Breast epithelium (tissue), 4 donors: ENCODE measurements around the gene MMP19. TPM values are rescaled to one million over a fixed set of nuclear protein-coding genes. Genes with fewer than 3 reads are reported as not detected.

Source experiments
- DNase-seq, 2 donors: peaks; one replicate each; pipeline ENCODE4 v3.0.0-alpha.2; 2019; ENCODE audit warnings: low spot score in 2 of 2
- H3K27ac ChIP-seq, 2 donors: fragments of 200-600 bp; sonication (generic) in 1 of 2; one replicate each; pipeline ENCODE4 v1.5.1; 2016 to 2019; ENCODE audit warnings: mild to moderate bottlenecking in 1 of 2
- H3K27me3 ChIP-seq, 2 donors: fragments of 200-600 bp; sonication (generic) in 1 of 2; one replicate each; pipeline versions ENCODE4 v1.5.1 to v1.6.0; 2017 to 2019; ENCODE audit warnings: control low read depth in 1 of 2, mild to moderate bottlenecking in 1 of 2
- H3K36me3 ChIP-seq: fragments of 200-600 bp; one replicate; pipeline ENCODE4 v1.5.1; 2019
- H3K4me1 ChIP-seq, 2 donors: fragments of 200-600 bp; sonication (generic); one replicate each; pipeline ENCODE4 v1.5.1; 2016 to 2019; ENCODE audit warnings: control low read depth in 1 of 2
- H3K4me3 ChIP-seq, 3 donors: fragments of 200-600 bp; sonication (generic); 1 replicate in 2 of 3; 2 replicates in 1 of 3; pipeline ENCODE4 v1.5.1; 2016 to 2019; ENCODE audit warnings: mild to moderate bottlenecking in 3 of 3, moderate library complexity in 2 of 3
- H3K9me3 ChIP-seq, 2 donors: fragments of 200-600 bp; sonication (generic) in 1 of 2; one replicate each; pipeline ENCODE4 v1.5.1; 2016 to 2019; ENCODE audit warnings: control low read depth in 1 of 2
- POLR2A ChIP-seq: fragments of 450-650 bp; IDR thresholded peaks from one replicate; pipeline ENCODE4 v1.6.1; 2016; ENCODE audit warnings: antibody characterized with exemption, mild to moderate bottlenecking, moderate library complexity
- POLR2AphosphoS5 ChIP-seq, 3 donors: sonication (generic); formaldehyde crosslinking; IDR thresholded peaks; one replicate each; pipeline ENCODE4 v1.6.1; 2017; ENCODE audit warnings: antibody characterized with exemption in 3 of 3
- intact Hi-C: fragments of 100-400 bp; cut with DNase I; formaldehyde crosslinking; loops from one replicate; pipeline ENCODE4 v1.15.1; 2023; ENCODE audit warnings: low total_unique reads
- total RNA-seq, 3 donors: library from RNA; depleted of rRNA; stranded (reverse); fragments of >200 nt; gene quantifications; one replicate each; pipeline ENCODE4 v1.1.0, GENCODE V29; 2016
- TF ChIP-seq, protein P1 (sequence below), 3 donors: fragments of 450-650 bp; IDR thresholded peaks; one replicate each; pipeline ENCODE4 v1.5.1; 2016 to 2017; ENCODE audit warnings: antibody characterized with exemption in 3 of 3, mild to moderate bottlenecking in 3 of 3, moderate library complexity in 3 of 3

MMP19 gene
- total RNA-seq, 3 donors from 2014 or later, result 21.9 to 50.6 (median 47.9) TPM

DNA sequence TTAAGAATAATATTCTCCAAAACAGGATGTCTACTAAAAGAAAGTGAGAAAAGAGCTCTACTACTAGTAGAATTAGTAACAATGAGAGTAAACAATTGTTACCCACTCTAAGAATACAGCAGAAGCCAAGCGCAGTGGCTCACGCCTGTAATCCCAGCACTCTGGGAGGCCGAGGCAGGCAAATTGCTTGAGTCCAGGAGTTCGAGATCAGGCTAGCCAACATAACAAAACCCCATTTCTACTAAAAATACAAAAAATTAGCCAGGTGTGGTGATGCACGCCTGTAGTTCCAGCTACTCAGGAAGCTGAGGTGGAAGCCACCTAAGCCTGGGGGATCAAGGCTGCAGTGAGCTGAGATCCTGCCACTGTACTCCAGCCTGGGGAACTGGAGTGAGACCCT lies 18.0 kb downstream of the MMP19 start:
- intact Hi-C loops, result no loop called here
- H3K4me1 ChIP-seq, result peaks cover 6 to 15% of the 10 kb centered on the region in 2 donors
- no peaks in the 10 kb centered on the region for H3K9me3 ChIP-seq
- H3K4me3 ChIP-seq, result no peak overlapping the region
- no peak for DNase-seq
- H3K36me3 ChIP-seq, result no peaks in the 10 kb centered on the region
- no peaks in the 10 kb centered on the region for H3K27me3 ChIP-seq
- no peak overlapping the region for H3K27ac ChIP-seq
- TF ChIP-seq POLR2A, result no peak
- no peak for TF ChIP-seq POLR2AphosphoS5 (IDR thresholded peaks at IDR 0.05)
- TF ChIP-seq, protein P1, sequence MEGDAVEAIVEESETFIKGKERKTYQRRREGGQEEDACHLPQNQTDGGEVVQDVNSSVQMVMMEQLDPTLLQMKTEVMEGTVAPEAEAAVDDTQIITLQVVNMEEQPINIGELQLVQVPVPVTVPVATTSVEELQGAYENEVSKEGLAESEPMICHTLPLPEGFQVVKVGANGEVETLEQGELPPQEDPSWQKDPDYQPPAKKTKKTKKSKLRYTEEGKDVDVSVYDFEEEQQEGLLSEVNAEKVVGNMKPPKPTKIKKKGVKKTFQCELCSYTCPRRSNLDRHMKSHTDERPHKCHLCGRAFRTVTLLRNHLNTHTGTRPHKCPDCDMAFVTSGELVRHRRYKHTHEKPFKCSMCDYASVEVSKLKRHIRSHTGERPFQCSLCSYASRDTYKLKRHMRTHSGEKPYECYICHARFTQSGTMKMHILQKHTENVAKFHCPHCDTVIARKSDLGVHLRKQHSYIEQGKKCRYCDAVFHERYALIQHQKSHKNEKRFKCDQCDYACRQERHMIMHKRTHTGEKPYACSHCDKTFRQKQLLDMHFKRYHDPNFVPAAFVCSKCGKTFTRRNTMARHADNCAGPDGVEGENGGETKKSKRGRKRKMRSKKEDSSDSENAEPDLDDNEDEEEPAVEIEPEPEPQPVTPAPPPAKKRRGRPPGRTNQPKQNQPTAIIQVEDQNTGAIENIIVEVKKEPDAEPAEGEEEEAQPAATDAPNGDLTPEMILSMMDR (IDR thresholded peaks at IDR 0.05), result no peak

GRCh38 chr12:55823419-55823818 lies 19.3 kb downstream of the MMP19 start:
- Histone ChIP-seq H3K36me3 (no peaks in the 10 kb centered on the region), H3K27ac (no peak overlapping the region), H3K9me3 (no peaks in the 10 kb centered on the region), H3K4me3 (no peak overlapping the region), H3K4me1 (peaks cover 0 to 12% of the 10 kb centered on the region in 2 donors), H3K27me3 (no peaks in the 10 kb centered on the region)
- TF ChIP-seq POLR2AphosphoS5 (IDR thresholded peaks at IDR 0.05) (no peak), POLR2A (no peak)
- TF ChIP-seq, protein P1 (IDR thresholded peaks at IDR 0.05), result no peak
- DNase-seq, result no peak
- intact Hi-C loops, result no loop called here

DNA sequence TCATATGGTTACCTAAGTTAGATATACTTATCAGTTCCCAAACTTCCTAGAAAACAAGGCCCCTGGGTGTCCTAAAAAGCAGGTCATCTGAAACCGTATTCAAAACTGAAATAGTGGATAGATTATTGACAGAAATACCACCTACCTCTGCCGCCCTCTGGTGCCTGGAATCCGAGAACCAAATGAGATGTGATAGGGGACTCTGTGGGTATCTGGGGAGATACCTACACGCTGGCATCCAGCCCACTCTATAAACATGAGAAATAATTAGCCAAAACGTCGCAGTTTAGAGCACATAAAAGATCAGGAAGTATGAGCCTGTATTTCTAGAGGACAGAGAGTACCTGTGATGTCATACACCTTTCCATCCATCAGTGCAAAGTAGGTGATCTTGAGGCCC lies 20.5 kb downstream of the MMP19 start:
- DNase-seq, result no peak
- H3K9me3 ChIP-seq, result no peaks in the 10 kb centered on the region
- no peaks in the 10 kb centered on the region for H3K36me3 ChIP-seq
- no peak for TF ChIP-seq POLR2AphosphoS5 (IDR thresholded peaks at IDR 0.05)
- TF ChIP-seq, protein P1 (IDR thresholded peaks at IDR 0.05), result no peak
- no peak for TF ChIP-seq POLR2A
- H3K27ac ChIP-seq, result no peak overlapping the region
- no peaks in the 10 kb centered on the region for H3K27me3 ChIP-seq
- intact Hi-C loops, result no loop called here
- H3K4me3 ChIP-seq, result no peak overlapping the region
- H3K4me1 ChIP-seq, result peaks cover 0 to 2% of the 10 kb centered on the region in 2 donors

DNA sequence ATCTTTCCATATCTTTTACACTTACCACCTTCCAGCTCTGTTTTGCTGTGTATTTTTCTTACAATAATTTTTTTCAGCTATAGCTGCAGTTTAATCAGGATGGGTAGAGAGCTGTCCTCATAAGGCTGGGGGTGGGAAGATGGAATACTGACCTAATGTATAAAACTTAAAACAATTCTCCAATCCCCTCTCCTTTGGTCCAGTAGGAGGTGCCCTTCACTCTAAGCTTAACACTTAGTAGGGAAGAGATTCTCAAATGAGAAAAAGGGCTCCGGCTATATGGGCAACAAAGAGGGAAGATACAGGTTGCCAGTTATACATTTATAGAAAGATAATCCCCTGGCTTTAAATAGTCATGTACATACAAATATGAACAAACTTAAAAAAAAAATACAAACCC lies 22.1 kb downstream of the MMP19 start:
- no peaks in the 10 kb centered on the region for H3K36me3 ChIP-seq
- H3K9me3 ChIP-seq, result no peaks in the 10 kb centered on the region
- H3K4me3 ChIP-seq, result no peak overlapping the region
- H3K27ac ChIP-seq, result no peak overlapping the region
- peaks cover 0 to 10% of the 10 kb centered on the region in 2 donors for H3K4me1 ChIP-seq
- intact Hi-C loops, result no loop called here
- DNase-seq, result no peak
- TF ChIP-seq POLR2A (no peak), POLR2AphosphoS5 (IDR thresholded peaks at IDR 0.05) (no peak)
- TF ChIP-seq, protein P1 (IDR thresholded peaks at IDR 0.05), result no peak
- no peaks in the 10 kb centered on the region for H3K27me3 ChIP-seq

GRCh38 chr12:55818886-55819285 lies 23.9 kb downstream of the MMP19 start:
- TF ChIP-seq, protein P1 (IDR thresholded peaks at IDR 0.05), result no peak
- TF ChIP-seq POLR2AphosphoS5 (IDR thresholded peaks at IDR 0.05) (no peak), POLR2A (no peak)
- no peak for DNase-seq
- peak overlapping the region; percentile 35 to 93 for H3K27ac ChIP-seq
- no peaks in the 10 kb centered on the region for H3K27me3 ChIP-seq
- H3K9me3 ChIP-seq, result no peaks in the 10 kb centered on the region
- peak overlapping the region in 2 of 3 donors; percentile 67 to 71 for H3K4me3 ChIP-seq
- H3K4me1 ChIP-seq, result peaks cover 0 to 17% of the 10 kb centered on the region in 2 donors
- H3K36me3 ChIP-seq, result no peaks in the 10 kb centered on the region
- intact Hi-C loops, result loop anchor here (1.0 kb wide), 1 partner anchor 75 kb away; no protein-coding TSS in a partner anchor
